Islet of Langerhans (tissue), 1 donor: ENCODE data around the gene GNB1.
"Not testable (repeated sequence)": the region's sequence is repeated elsewhere in the genome, so short reads cannot be mapped to it uniquely, and the experiment has no call there.

Source experiments
- FAIRE-seq: peaks from one replicate; lab custom pipeline; 2011; peaks lifted over from hg19 to GRCh38; lab: Jason Lieb, UNC

Gene GNB1

DNA sequence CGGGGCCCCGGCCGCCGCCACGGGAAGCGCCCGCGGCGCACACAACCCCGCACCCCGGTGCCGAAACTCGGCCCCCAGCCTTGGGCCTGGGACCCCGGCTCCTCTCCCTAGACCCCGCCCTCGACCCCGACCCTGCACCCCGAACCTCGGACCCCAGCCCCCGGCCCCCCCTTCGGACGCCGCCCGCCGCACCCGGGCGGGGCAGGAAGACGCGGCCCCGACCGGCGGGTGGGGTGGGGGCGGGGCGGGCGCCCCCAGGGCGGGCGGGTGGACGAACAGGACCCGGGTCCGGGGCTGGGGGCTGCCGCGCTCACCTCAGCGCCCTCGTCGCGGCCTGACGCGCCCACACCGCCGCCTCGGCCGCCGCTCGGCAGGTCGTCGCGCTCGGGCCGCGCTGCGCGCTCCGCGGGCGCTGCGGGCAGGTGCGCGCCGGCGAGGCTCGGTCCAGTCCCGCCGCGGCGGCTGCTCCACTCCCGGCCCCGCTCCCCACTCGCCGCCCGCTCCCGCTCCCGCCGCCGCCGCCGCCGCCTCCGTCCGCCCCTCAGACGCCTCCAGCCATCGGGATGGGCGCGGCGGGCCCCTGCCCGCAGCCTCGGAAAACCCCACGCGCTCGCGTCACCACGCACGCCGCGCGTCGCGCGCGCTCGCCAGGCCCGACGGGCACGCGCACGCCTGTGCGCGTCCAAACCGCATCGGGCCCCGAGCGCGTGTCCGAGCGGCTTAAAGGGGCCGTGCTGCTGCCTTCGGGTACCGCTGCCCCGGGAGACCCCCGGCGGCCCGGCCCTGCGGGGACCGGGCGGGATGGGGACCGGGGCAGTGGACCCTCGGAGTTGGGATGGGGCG, at the start of gene GNB1:
GNB1 (minus strand) TSS at position 582 of the 843 bp plus-strand sequence. CDS start 65,634 bp downstream, outside the sequence.
- no peak for FAIRE-seq

GRCh38 chr1:1940123-1940425, 49.2 kb upstream of the GNB1 start:
- FAIRE-seq = no peak

- no peak for FAIRE-seq
Observed at GRCh38 chr1:1939296-1940122, 48.6 kb upstream of the GNB1 start.

- FAIRE-seq = no peak
Observed at GRCh38 chr1:1938613-1939295, 47.9 kb upstream of the GNB1 start.

DNA sequence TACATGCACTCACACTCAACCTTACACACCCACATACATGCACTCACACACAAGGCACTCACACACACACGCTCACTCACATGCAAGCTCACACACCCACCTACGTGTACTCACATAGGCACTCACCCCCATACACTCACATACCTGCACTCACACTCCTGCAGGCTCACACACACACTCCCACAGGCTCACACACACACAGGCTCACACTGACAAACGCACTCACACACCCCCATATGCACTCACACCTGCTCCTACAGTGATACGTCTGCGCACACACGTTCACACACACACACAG, 47.3 kb upstream of the GNB1 start:
- no peak for FAIRE-seq

DNA sequence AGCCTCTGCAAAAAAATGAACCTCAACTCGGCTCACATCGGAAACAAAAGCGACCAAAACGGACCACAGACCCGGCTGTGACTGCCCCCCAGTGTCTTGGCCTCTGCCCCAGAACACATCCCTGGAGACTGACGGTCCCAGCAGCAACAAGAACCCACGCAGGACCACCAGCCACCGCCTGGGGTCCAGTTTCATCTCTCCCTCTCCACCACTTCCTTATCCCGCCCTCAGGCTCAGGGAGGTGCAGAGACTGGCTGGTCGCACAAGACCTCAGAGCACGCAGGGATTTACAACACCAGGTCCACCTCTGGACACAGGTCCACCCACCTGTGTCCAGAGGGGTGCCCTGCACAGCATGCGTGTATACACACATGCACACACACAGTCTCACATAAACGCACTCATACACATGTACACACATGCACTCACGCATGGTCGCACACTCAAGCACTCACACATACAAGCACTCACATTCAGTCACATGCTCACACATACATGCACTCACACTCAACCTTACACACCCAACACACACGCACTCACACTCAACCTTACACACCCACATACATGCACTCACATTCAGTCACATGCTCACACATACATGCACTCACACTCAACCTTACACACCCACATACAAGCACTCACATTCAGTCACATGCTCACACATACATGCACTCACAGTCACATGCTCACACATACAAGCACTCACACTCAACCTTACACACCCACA, 46.8 kb upstream of the GNB1 start:
- no peak for FAIRE-seq

GRCh38 chr1:1937061-1937460, 46.2 kb upstream of the GNB1 start:
- FAIRE-seq = no peak

DNA sequence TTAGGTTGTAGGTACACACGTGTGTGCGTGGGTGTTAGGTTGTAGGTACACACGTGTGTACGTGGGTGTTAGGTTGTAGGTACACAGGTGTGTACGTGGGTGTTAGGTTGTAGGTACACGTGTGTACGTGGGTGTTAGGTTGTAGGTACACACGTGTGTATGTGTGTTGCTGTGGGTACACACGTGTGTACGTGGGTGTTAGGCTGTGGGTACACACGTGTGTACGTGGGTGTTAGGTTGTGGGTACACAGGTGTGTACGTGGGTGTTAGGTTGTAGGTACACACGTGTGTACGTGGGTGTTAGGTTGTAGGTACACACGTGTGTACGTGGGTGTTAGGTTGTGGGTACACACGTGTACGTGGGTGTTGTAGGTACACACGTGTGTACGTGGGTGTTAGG, 44.0 kb upstream of the GNB1 start:
- not testable (repeated sequence) for FAIRE-seq

DNA sequence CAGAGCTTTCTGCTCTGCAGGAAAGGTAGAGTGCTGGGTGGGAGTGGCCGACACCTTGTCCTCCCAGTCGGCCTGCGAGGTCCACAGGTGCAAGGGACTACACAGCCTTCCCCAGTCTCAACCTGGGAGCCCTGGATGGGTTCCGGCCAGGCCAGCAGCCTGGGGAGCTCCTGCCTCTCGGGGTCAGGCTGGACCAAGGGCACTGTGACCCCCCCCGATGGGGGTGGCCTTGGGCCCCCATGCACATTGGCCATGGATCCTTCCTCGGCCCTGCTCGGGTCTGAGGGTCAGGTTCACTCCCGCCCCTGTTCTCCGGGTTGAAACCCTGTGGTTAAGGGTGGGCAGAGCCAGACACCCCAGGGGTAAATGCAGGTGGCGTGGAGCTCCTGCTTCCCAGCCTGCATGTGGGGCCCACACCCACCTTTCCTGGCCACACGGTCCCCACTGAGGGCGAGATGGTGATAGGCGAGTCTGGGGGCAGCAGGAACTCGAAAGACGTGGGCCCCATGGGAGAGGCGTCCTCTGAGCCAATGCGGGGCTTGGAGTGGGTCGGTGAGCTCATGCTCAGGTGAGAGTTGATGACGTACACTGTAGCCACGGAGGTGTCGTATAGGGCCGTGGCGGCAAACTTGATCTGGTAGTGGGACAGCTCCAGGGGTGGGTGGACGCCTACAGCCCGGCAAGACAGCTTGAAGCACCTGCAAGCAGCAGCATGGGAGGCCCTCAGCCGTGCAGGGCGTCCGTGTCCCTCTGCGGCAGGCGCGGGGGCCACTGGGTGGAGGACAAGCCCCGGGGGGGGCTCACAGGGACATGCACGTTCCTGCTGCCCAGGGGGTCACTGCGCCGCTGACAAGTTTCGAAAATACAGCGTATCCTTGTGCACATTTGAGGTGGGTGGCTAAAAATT, 39.0 kb upstream of the GNB1 start:
- no peak for FAIRE-seq

DNA sequence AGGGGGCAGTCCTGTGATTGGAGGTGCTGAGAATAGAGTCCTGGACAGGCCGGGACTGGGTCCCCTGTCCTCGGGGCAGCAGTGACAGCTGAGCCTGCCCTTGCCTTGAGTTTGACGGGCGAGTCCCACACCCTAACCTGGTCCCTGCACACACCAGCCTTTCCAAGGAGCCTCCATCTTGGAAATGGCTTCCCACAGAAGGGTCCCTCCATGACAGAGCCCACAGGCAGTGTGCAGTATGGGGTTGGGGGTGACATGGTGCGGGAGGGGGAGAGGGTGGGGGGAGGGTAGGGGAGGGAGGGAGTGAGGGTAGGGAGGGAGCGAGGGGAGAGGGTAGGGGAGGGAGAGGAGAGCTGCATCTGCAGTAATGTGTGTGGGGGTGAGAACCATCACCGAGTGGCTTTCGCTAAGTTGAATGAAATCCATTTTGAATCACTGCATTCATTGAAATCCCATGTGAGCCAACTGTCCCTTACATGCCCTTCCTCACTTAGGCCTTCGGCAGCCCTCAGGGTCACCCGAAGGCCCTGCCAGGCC, 38.3 kb upstream of the GNB1 start:
- FAIRE-seq = no peak

DNA sequence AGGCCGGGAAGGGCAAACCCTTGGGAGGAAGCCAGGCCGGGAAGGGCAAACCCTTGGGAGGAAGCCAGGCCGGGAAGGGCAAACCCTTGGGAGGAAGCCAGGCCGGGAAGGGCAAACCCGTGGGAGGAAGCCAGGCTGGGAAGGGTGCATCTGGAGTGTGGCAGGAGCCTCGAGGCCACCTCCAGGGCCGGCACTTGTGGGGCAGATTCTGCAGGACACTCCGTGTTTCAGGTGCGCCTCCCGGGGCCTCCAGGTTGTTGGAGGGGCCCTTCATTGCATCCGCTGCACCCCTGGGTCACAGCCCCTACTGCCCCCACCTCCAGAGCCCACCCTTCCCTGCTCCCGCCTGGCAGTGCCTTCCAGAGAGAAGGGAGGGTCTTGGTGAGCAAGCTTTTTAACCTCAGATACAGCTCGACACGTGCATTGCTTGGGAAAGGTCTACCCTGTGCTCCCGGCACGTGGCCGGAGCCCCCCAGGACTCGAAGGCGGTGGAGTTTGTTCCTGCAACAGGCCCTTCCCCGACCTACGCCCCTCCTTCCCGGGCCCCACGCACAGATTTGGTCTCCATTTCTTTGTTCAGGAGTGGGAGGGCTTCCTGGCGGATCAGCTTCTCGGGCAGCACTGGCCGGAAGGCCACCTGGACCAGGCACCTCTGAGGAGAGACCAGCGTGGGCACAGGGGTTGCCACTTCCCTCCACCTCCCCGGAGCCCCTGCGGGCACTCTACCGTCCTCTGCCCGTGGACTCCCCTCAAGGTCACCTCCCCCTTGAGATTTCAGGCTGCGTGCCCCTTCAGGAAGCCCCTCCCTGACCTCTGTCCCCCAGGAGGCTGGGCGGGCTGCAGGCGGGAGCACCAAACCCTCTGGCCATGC, 37.6 kb upstream of the GNB1 start:
- no peak for FAIRE-seq

GRCh38 chr1:1927751-1928150, 36.9 kb upstream of the GNB1 start:
- FAIRE-seq = no peak

DNA sequence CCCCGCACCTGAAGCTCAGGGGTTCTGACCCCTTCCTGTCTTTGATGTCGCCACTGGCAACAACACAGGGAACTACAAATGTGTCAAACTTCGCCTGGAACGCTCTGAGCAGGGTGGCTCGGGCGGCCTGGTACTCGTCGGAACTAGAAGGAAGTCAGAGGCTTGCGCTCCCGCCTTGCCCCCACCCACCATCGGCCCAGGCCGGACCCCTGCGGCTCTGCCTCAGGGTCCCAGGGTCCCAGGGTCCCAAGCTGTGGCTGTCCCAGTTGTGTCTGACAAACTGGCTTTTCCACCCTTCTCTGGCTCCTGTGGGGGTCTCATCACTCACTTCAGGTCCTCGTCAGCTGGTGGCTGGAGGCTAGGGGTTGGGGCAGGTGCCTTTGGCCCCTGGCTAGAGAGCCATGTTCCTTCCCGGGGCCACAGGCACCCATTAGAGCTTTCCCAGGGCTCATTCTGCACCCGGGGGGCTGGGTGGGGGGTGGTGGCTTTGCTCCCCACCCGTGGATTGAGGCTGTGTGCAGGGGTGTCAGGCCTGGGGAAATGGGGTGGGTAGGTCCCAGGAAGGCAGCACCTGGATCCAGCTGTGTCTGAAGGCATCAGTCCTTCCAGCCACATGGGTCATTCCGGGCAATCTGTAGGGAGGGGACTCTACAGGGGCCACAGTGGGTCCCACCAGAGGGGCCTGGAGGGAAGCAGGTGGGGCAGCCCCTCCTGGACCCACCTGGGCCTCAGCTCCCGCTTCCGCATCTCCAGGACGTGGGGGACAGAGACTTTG, 36.2 kb upstream of the GNB1 start:
- no peak for FAIRE-seq

- FAIRE-seq = no peak
Observed at GRCh38 chr1:1926346-1926811, 35.5 kb upstream of the GNB1 start.

GRCh38 chr1:1925437-1926345, 34.8 kb upstream of the GNB1 start:
- FAIRE-seq = no peak

GRCh38 chr1:1924849-1925248, 34.0 kb upstream of the GNB1 start:
- no peak for FAIRE-seq

DNA sequence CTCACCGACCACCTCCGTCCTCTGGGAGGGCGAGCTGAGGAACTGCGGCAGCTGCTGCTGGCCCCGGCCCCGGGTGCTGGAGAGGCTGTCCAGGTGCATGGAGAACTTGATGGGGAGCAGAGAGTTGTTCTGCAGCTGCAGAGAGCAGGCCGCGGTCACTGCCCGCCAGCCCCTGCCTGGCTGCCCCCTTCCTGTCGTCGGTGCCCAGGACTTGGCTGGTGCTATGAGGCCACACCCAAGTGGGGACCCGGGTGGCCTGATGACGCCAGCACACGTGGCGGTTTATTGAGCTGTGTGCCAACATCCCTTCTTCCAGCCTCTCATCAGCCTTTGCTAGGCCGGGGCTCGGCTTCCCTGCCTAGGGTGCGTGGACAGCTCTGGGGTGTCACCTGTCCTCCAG, 33.5 kb upstream of the GNB1 start:
- no peak for FAIRE-seq
